GM18873 (cell line): ENCODE results near the gene NTSR1.

ENCODE experiments used
- ATAC-seq: cut with Tn5 transposase; IDR thresholded peaks from one replicate; pipeline ENCODE4 v1.9.1; 2021; ENCODE audit warnings: mild to moderate bottlenecking, moderate library complexity, moderate number of reproducible peaks; ENCODE audit not compliant: unreplicated experiment, low FRiP score

The NTSR1 gene

DNA sequence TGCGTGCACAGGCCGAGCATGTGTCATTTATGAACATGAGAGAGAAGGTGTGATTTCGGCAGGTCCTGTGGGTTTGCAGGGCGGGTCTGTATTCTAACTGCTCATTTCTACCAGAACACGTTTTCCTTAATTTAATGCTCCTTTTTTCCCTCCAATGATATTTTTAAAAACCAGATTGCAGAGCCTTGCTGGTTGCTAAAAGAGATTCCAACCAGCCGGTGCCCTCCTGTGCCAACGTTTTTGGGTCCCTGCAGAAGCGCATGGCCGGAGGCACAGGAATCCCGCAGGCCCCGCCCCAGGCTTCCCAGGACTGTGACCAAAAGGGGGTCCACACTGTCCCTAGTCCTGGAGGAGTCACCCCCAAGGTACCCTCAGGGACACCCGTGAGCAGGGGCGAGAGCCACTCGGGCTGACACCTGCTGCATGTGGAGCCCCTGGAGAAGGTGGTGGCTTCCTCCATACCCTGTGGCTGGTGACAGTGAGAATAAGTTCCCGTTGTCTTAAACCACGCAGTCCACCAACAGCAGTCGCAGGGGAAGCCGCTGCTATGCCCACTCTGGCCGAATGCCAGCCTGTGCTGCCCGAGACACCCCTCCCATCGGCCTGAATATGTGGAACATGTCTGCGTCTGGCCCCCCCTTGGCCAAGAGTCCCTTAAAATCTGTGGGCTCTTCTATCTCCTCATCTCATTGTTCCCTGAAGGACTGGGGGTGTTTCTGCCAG is 15.7 kb upstream of the NTSR1 start:
- ATAC-seq = no peak

GRCh38 chr20:62693524-62693922 is 15.1 kb upstream of the NTSR1 start:
- no peak for ATAC-seq

DNA sequence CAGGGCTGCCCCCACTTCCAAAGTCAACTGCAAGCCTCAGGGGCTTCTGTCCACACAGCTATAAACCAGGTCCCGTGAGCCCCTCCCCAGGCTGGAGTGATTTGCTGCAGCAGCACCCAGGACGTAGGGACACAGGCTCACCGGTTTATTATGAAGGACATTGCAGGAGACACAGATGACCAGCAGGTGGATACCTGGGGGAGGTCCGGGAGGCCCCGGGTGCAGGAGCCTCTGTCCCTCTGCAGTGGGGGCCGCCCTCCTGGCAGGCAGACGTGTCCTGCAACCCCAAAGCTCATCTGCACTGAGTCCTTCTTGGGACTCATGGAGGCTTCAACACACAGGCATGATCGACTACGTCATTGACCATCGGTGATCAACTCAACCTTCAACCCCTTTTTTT is 14.5 kb upstream of the NTSR1 start:
- no peak for ATAC-seq

DNA sequence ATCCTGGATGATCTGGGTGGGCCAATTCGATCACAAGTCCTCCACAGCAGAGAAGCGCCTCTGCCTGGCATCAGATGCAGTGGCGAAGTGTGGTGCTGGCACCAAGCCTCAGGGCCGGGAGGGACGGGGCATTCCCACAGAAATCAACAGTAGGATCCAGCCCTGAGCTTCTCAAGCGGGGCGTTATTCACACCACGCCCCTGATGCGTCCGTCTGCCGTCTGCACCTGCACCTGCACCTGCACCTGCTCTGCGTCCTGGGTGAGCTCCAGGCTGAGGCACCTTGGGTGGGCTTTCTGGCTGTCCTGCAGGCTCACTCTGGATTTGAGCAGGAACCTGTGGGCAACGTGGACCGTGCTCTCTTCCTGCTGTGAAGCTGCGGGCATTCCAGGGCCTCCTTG is 13.8 kb upstream of the NTSR1 start:
- no peak for ATAC-seq

DNA sequence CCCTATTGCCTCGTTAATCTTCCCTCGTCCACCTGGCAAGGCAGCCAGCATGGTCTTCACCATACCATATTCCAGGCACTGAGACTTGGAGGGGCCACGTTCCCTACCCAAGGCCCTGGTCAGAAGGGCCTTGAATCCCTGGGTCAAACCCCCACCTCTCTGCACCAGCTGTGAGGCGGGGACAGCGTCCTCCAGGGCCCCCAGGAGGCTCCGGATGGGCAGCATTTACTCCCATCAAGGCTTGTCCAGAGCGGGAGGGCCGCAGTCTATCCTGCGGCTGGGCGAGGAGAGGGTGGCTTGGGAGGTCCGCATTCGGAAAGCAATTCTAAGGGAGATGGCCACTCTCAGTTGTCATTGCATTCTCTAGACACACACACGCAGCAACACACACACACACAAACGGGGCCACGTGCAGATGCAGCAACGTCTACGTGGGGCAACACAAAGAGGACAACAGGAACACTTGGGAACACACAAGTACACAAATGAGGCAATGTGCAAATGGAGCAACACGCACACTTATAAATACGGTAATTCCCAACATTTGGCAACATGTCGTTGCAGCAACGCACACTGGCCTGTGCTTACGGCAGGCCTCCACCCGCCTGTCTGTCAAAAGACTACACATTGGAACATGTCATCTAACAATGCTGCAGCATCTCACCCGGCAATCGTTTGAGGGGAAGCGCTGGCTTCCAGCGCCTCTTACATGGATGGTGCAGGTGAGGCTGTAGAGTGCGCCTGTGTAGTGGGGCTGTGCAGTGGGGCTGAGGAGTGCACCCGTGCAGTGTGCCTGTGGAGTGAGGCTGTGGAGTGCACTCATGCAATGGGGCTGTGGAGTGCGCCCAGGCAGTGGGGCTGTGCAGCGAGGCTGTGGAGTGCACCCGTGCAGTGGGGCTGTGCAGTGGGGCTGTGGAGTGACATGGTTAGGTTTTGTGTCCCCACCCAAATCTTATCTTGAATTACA is 12.9 kb upstream of the NTSR1 start:
- no peak for ATAC-seq

- no peak for ATAC-seq
Measured at GRCh38 chr20:62696434-62696957, 12.1 kb upstream of the NTSR1 start.

DNA sequence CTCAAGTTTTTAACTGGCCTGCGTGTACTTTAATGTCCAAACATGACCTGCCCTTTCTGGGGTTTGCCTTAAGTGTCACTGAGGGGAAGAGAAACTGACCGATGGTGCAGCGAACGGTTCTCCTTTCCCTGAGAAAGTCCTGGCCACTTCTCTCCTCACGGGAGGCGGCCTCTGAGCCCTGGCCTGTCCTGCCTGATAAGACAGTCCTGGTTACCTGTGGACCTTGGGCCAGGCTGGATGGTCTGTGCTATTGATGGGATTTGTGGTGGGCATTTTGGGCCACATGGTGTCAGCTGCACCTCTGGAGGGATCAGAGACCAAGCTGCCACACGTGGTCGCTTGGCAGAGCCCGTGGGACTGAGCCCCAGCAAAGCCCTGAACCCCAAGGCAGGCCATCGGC is 11.6 kb upstream of the NTSR1 start:
- no peak for ATAC-seq

DNA sequence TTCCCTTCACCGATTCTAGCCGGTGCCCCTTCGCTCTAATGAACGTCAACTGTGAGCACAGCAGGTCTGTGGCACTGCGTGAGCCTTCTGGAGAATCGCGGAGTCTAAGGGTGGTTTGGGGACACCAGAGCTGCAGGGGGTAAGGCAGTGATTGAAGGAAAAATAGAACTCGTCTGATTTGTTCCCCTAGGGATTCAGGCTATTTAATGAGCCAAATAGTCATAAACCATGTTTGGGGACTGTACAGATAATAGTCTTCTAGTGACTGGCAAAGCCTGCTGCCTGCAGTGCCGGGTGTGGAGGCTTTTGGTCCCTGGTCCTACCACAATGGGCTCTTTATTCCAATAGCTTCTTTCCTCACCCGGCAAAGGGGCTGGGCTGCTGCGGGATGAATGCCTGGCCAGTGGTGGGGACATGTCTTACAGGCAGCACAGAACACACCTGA is 11.1 kb upstream of the NTSR1 start:
- ATAC-seq = no peak

DNA sequence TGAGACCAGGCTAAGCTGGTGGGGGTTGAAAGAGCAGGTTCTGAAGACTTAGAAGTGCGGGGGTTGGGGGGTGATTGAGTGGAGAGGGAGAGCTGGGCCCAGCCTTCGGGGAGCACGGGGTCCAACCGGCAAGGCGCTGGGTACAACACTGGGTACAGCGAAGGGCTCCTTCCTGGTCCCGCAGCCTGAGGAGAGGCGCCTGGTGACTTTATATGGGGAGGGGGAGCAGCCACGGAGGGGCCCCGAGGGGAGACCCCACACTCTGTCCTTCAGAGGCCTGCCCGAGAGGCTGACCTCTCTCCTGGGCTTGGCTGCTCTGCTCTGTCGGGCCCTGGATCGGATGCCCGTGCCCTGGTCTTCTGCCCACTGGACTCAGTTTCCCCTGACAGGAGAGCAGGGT is 10.4 kb upstream of the NTSR1 start:
- no peak for ATAC-seq

GRCh38 chr20:62699296-62699695 is 9.3 kb upstream of the NTSR1 start:
- no peak for ATAC-seq

DNA sequence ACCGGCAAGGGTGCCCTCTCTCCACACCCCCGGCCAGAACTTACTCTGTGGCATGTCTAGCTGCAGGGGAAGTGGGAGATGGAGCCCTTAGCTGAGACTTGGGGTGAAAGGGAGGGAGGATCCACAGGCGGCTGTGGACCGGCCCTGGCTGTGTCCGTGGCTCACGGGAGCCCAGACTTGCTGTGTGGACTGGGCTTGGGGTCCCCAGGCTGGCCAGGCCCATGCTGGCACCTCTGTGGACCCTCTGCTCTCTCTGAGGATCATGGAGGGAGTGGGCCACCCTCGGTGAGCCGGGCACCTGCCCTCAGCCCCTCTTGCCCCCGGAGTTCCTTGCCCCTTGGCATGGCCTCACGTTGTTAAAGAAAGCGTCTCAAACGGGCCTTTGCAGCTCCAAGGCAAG is 8.9 kb upstream of the NTSR1 start:
- no peak for ATAC-seq

DNA sequence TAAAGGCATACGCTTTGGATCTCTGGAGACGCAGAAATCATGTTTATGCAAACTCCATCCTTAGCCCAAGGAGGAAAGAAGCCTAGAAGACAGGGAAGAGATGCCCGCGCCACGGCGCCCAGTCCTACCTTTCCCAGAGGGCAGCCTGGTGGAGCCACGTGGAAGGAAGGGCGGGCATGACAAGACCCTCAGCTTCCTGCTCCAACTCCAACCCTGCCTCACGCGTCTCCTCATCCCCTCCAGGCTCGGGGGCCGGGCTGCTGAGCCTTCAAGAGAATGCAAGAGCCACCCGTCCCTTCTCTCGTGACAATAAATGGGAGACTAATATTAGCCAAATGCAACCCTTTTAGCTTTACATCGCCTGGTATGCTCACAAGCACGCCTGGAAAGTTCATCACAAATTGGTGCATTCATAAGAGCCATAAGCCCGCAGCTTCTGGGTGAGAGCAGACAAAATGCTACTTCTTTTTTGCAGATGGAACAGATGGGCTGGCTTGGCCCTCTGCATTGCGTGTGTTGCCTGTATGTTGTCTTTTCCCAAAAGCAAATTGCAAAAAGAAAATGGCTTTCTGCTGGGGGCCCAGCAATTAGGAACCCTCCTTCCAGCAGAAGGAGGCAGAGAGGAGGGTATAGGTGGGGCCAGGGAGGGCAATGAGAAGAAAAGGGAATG is 8.2 kb upstream of the NTSR1 start:
- ATAC-seq = no peak

- no peak for ATAC-seq
Measured at GRCh38 chr20:62701161-62702012, 7.2 kb upstream of the NTSR1 start.

DNA sequence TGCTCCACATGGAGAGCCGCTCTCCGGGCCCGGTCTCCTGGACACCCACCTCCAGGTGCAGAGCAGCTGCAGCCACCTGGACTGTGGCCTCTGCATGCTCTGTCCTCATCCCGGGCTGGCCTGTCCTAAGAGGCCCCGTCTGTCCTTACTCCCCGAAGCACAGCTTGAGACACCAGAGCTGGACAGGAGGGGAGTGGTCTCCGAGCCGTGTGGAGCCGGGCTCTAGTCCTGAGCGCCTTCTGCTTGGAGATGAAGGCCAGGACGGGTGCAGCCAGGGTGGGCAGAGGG is 6.7 kb upstream of the NTSR1 start:
- ATAC-seq = no peak

GRCh38 chr20:62702895-62703852 is 5.5 kb upstream of the NTSR1 start:
- ATAC-seq = no peak

GRCh38 chr20:62703853-62704228 is 4.8 kb upstream of the NTSR1 start:
- ATAC-seq = no peak

GRCh38 chr20:62704341-62704948 is 4.2 kb upstream of the NTSR1 start:
- ATAC-seq = no peak

GRCh38 chr20:62705627-62706026 is 3.0 kb upstream of the NTSR1 start:
- no peak for ATAC-seq

DNA sequence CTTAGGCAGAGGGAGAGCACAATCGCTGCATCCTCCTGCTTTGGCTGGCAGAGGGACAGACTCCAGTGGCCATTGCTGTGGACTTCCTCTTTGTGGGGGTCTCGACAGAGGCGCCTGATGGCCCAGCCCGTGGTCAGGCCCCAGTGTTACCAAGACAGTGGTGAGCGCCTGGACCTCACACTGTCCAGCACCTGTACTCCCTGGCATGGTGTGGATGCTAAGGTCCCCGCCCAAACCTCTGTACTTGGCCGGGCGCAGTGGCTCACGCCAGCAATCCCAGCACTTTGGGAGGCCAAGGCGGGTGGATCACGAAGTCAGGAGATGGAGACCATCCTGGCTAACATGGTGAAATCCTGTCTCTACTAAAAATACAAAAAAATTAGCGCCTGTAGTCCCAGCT is 2.3 kb upstream of the NTSR1 start:
- no peak for ATAC-seq
